ENCODE measurements around the gene PTMS.
"Not testable (repeated sequence)": the region's sequence is repeated elsewhere in the genome, so short reads cannot be mapped to it uniquely, and the experiment has no call there.

PTMS gene, protein sequence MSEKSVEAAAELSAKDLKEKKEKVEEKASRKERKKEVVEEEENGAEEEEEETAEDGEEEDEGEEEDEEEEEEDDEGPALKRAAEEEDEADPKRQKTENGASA

GRCh38 chr12:6765634-6766581 is at the start of gene PTMS:
TSS of gene PTMS (plus strand) at chr12:6766363. CDS start at chr12:6766706, 343 bp downstream.
- DNase-seq (ENCODE audit: low read depth in 2 of 2) = no peak

DNA sequence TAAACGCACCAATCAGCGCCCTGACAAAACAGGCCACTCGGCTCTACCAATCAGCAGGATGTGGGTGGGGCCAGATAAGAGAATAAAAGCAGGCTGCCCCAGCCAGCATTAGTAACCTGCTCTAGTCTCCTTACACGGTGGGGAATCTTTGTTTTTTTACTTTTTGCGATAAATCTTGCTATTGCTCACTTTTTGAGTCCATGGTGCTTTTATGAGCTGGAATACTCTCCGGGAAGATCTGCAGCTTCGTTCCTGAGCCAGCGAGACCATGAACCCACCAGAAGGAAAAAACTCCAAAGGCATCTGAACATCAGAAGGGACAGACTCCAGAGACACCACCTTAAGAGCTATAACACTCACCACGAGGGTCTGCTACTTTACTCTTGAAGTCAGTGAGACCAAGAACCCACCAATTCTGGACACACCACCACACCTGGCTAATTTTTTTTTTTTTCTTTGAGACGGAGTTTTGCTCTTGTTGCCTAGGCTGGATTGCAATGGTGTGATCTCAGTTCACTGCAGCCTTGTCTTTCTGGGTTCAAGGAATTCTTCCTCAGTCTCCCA is 49.2 kb upstream of the PTMS start:
- no peak for DNase-seq (ENCODE audit: low read depth in 2 of 2)

- DNase-seq (ENCODE audit: low read depth in 2 of 2) = no peak
These were observed 43.3 kb upstream of the PTMS start for GRCh38 chr12:6722863-6723262.

DNA sequence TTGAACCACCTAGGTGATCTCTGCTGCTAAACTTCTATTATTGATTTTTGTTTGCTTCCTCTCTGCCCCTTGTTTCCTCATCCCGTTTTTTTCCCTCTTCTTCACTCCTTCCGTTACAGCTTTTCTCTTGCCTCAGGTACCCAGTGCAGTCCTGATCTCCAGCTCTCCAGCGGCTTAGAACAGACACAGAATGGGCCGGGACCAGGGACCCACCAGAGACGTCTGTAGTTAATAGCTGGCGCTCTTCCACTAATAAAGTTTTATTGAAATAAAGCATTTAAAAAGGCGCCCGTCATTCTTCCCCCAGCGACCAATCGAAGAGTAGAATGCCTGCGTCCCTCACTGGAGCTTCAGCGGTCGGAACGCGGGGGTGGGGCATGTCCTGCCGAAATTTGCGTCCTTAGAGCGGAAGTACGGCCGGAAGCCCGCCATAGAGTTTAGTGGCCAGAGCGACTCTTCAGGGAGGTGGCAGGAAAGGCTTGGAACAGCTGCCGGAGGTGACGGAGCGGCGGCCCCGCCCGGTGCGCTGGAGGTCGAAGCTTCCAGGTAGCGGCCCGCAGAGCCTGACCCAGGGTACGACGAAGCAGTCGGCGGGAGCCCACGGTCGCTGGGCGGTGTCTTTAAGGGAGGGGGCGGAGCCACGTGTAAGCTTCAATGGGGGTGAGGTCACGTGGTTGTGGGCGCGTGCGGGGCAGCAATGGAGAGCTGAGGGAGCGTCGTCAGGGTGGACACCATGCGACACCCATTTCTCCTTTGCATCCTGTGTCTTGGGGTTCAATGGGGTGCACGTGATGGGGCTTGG is 42.4 kb upstream of the PTMS start, which contains the start of gene COPS7A:
COPS7A (plus strand) TSS at position 440 of the 802 bp plus-strand sequence. CDS start 611 bp downstream, outside the sequence.
- DNase-seq (ENCODE audit: low read depth in 2 of 2) = peak; percentile 77 to 91

DNA sequence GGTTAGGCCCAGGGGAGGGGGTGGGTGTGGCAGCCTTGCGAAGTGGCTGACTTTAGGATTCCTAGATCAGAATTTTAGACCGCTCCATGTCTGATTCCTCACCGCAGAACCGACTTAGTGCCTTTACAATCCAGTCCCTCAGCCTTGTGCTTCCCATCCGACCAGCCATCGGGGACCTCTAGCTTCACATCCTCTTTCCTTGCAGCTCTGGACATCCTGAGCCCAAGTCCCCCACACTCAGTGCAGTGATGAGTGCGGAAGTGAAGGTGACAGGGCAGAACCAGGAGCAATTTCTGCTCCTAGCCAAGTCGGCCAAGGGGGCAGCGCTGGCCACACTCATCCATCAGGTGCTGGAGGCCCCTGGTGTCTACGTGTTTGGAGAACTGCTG is 41.8 kb upstream of the PTMS start:
- DNase-seq (ENCODE audit: low read depth in 2 of 2) = peak in 1 of 2 donors; percentile 13

GRCh38 chr12:6725350-6725749 is 40.8 kb upstream of the PTMS start:
- no peak for DNase-seq (ENCODE audit: low read depth in 2 of 2)

DNA sequence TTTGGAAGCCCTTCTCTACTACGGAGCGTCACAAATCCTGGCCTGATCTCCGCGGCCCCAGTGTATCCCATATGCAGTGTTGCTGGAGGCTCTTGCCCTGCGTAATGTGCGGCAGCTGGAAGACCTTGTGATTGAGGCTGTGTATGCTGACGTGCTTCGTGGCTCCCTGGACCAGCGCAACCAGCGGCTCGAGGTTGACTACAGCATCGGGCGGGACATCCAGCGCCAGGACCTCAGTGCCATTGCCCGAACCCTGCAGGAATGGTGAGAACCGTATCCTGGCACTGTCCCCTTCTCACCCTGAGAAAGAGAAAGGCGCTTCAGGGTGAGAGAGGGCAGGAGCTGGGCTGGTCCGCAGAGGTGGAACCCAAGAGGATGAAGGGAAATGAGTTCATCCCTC is 37.0 kb upstream of the PTMS start:
- no peak for DNase-seq (ENCODE audit: low read depth in 2 of 2)

GRCh38 chr12:6730169-6730568 is 36.0 kb upstream of the PTMS start:
- no peak for DNase-seq (ENCODE audit: low read depth in 2 of 2)

DNA sequence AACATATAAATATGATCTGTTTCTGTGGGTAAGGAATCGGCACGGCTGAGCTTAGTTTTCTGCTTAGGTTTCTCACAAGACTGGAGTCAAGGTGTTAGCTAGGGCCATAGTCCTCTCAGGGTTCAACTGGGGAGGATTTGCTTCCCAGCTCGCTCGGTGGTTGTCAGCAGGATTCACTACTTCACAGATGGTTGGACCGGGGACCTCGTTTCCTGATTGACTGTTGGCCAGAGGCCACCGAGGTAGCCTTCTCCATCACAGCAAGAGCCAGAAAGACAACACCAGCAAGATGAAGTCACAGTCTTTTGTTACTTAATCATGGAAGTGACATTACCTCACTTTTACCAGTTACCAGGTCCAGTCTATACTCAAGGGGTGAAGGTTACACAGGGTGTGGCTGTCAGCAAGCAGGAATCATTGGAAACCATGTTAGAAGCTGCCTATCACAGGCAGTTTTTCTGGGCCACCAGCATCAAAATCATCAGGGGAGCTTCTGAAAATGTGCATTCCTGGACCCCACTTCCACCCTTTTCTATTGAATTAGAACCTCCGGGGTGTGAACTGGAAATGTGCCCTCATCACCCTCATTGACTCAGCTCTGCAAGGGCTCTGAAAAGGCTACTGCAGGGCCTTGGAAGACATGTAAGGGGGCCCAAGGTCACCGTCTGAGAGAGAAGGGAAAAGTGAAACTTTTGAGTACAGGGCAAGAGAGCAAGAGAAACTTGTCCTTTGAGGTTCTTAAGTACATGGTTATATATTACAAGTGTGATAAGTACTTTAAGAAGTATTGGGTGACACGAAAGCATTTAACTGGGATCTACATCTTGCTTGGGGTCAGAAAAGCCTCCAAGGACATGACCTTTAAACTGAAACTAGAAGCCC is 31.4 kb upstream of the PTMS start:
- DNase-seq (ENCODE audit: low read depth in 2 of 2) = no peak

- DNase-seq (ENCODE audit: low read depth in 2 of 2) = no peak
These were observed 30.5 kb upstream of the PTMS start for GRCh38 chr12:6735448-6736191.

- DNase-seq (ENCODE audit: low read depth in 2 of 2) = no peak
These were observed 29.4 kb upstream of the PTMS start for GRCh38 chr12:6736754-6737153.

GRCh38 chr12:6742080-6742479 is 24.1 kb upstream of the PTMS start:
- not testable (repeated sequence) for DNase-seq (ENCODE audit: low read depth in 2 of 2)

DNA sequence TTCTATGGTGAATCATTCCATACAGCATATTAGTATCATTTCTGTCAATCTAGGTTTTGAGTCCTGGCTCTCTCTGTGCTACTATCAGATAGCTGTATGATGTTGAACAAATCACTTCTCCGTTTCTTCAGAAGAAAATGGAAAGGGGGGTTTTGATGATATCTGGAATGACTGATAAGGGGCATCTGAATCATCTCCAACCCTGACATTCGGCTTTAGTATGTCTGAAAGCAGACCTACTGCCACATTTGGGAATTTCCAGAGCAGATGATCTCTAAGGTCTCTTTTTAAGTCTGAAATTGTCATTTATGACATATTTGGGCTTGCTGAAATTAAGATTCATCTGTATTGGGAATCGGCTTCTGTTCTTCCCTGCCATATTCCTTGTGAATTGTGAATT is 23.3 kb upstream of the PTMS start:
- no peak for DNase-seq (ENCODE audit: low read depth in 2 of 2)

DNA sequence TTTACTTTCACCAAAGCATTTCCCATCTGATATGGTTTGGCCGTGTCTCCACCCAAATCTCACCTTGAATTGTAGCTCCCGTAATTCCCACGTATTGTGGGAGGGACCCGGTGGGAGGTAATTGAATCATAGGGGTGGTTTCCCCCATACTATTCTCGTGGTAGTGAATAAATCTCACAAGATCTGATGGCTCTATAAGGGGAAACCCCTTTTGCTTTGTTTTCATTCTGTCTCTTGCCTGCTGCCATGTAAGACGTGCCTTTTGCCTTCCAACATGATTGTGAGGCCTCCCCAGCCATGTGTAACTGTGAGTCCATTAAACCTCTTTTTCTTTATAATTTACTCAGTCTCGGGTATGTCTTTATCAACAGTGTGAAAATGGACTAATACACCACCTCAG is 22.9 kb upstream of the PTMS start:
- not testable (repeated sequence) for DNase-seq (ENCODE audit: low read depth in 2 of 2)

DNA sequence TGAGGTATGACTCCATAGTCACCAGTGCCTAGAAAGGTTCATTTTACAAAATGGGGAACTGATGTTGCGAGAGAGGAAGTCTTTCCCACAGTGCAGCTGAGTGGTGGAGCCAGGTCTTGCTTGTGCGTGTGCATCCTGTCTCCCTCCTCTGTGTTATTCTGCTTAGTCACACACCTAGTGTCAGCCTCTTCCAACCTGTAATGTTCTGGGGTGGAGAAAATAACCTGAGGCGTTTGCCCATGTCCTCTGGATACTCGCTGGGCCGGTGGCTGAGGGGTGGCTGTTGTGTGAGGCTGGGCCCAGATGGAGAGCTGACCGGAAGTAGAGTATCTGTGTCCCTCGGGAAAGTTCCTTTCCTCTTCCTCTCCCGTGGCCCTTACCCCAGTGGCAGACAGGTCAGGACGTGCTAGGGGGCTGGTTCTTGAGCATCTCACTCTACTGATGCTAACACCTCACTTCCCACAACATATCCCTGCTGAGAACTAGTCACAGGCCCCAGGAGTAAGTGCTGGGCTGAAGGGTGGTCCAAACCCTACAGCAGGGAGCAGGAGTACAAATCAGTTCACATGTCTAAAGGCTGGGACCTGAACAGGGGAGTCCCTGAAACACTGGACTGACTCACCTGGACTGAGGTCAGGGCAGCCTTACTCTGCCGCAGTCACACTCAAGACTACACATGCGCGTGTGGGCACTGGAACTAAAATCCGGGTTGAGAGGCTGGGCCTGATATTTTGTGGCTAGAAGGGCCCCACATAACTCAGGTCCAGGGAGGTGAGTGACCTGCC is 20.2 kb upstream of the PTMS start:
- DNase-seq (ENCODE audit: low read depth in 2 of 2) = no peak

DNA sequence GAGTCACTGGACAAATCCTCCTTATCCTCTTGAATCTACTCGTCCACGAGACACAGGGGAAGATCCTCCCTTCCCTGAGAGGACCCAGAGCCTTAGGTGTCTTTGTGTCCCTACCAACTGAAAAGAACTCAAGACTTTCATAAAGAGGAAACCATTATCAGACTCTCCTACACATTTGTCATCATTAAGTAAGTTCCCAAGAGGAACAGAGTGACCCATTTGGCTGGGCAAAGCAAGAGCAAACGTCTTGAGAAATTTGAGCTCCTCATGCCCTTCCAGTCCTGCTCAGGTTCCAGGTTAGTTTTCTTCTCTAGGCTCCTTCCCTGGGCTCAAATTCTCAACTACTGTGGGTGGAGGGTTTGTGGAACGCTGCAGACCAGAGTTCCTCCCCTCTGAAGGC is 18.9 kb upstream of the PTMS start:
- no peak for DNase-seq (ENCODE audit: low read depth in 2 of 2)

DNA sequence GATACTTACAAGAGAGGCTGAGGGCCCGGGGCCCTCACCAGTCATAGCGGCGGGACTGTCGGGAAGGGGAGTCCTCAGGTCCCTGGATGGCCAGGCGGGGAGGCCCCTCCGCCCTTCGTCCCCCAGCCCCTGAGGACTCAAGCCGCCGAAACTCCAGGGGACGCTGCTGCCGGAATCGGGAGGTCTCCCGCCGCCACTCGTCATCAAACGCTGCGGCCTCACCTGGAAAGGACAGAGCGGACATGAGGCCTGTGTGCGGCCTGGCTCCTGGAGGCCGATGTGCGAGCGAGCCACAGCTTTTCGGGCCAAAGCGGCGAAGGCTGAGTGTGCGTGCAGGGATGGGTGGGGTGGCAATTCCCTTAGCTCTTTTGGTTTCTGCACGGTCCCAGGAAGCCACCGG is 17.4 kb upstream of the PTMS start:
- DNase-seq (ENCODE audit: low read depth in 2 of 2) = no peak

- DNase-seq (ENCODE audit: low read depth in 2 of 2) = no peak
These were observed 15.7 kb upstream of the PTMS start for GRCh38 chr12:6750506-6750905.

- DNase-seq (ENCODE audit: low read depth in 2 of 2) = no peak
These were observed 14.4 kb upstream of the PTMS start for GRCh38 chr12:6751767-6752166.

Measured in stimulated activated CD4-positive, alpha-beta T cell treated with anti-CD3 and anti-CD28 coated beads, Interleukin-1b, Interleukin-23, amount 100 ng/mL, for 4 hours (primary cell).